Adrenal gland (tissue), 5 donors: ENCODE data around the gene PKN1.

Experiments
- POLR2A ChIP-seq, 2 donors: fragments of 450-650 bp; IDR thresholded peaks; one replicate each; pipeline ENCODE4 v1.6.1; 2017; ENCODE audit warnings: antibody characterized with exemption in 2 of 2, mild to moderate bottlenecking in 2 of 2, moderate library complexity in 1 of 2
- TF ChIP-seq, protein P1 (sequence below), 6 experiments: fragments of 450-650 bp in 4 of 6; fragments of 200-600 bp in 2 of 6; sonication (generic) in 1 of 6; IDR thresholded peaks; 1 replicate in 5 of 6; 2 replicates in 1 of 6; pipeline versions ENCODE4 v1.5.1 to v1.8.0; 2016 to 2021; ENCODE audit warnings: antibody characterized with exemption in 6 of 6, mild to moderate bottlenecking in 2 of 6, moderate library complexity in 1 of 6
- donor health status: DM: no; HTN: no; CAD: no.

DNA sequence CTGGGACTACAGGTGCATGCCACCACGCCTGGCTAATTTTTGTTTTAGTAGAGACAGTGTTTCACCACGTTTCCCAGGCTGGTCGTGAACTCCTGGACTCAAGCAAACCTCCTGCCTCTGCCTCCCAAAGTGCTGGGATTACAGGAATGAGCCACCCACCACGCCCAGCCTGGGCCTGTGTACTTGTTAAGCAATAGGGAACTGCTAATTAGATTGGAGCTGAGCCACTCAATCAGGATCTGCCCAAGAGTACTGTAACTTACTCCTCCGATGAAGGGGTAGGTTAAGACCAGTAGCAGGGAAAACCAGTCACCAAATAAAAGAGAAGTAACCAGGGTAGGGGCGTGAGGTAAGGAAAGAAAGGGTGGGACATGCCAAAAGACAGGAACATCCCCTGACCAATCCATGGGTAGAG lies 16.3 kb upstream of the PKN1 start:
- TF ChIP-seq, protein P1, sequence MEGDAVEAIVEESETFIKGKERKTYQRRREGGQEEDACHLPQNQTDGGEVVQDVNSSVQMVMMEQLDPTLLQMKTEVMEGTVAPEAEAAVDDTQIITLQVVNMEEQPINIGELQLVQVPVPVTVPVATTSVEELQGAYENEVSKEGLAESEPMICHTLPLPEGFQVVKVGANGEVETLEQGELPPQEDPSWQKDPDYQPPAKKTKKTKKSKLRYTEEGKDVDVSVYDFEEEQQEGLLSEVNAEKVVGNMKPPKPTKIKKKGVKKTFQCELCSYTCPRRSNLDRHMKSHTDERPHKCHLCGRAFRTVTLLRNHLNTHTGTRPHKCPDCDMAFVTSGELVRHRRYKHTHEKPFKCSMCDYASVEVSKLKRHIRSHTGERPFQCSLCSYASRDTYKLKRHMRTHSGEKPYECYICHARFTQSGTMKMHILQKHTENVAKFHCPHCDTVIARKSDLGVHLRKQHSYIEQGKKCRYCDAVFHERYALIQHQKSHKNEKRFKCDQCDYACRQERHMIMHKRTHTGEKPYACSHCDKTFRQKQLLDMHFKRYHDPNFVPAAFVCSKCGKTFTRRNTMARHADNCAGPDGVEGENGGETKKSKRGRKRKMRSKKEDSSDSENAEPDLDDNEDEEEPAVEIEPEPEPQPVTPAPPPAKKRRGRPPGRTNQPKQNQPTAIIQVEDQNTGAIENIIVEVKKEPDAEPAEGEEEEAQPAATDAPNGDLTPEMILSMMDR (IDR thresholded peaks at IDR 0.05) = no peak
- TF ChIP-seq POLR2A (IDR thresholded peaks at IDR 0.05) = no peak
